Astrocyte (in vitro differentiated cells and primary cell): ENCODE data around the gene FBXW8. TPM values are rescaled to one million over a fixed set of nuclear protein-coding genes. Genes with fewer than 3 reads are reported as not detected.

Experiments
- DNase-seq: peaks from one replicate; pipeline ENCODE4 v3.0.0-alpha.2; 2010; ENCODE audit warnings: low read depth
- FAIRE-seq: peaks from 2 replicates; lab custom pipeline; 2011; peaks lifted over from hg19 to GRCh38; lab: Jason Lieb, UNC
- H2AFZ ChIP-seq: 2 replicates; pipeline ENCODE4 v1.6.0; 2012; ENCODE audit warnings: low read depth, low read length, inconsistent platforms
- H3K27ac ChIP-seq: 2 replicates; pipeline ENCODE4 v1.5.1; 2011; ENCODE audit warnings: low read depth, low read length, inconsistent platforms
- H3K27me3 ChIP-seq: 2 replicates; pipeline ENCODE4 v1.6.0; 2011; ENCODE audit warnings: low read length, inconsistent platforms; ENCODE audit not compliant: insufficient read depth
- H3K36me3 ChIP-seq: 2 replicates; pipeline ENCODE4 v1.5.1; 2011; ENCODE audit warnings: low read length, inconsistent platforms; ENCODE audit not compliant: insufficient read depth
- H3K4me1 ChIP-seq: 2 replicates; pipeline ENCODE4 v1.5.1; 2011; ENCODE audit warnings: low read length, inconsistent platforms; ENCODE audit not compliant: insufficient read depth
- H3K4me2 ChIP-seq: 2 replicates; pipeline ENCODE4 v1.6.0; 2012; ENCODE audit warnings: low read length, inconsistent platforms
- H3K4me3 ChIP-seq: 2 replicates; pipeline ENCODE4 v1.5.1; 2011; ENCODE audit warnings: low read depth, mild to moderate bottlenecking, low read length, inconsistent platforms; ENCODE audit not compliant: insufficient read depth
- H3K79me2 ChIP-seq: 2 replicates; pipeline ENCODE4 v1.6.0; 2012; ENCODE audit warnings: mild to moderate bottlenecking, low read length, inconsistent platforms; ENCODE audit not compliant: insufficient read depth
- H3K9ac ChIP-seq: 2 replicates; pipeline ENCODE4 v1.6.0; 2012; ENCODE audit warnings: mild to moderate bottlenecking, low read length, inconsistent platforms
- H3K9me3 ChIP-seq: 2 replicates; pipeline ENCODE4 v1.5.1; 2012; ENCODE audit warnings: low read depth, mild to moderate bottlenecking, low read length, inconsistent platforms; ENCODE audit not compliant: insufficient read depth
- H4K20me1 ChIP-seq: 2 replicates; pipeline ENCODE4 v1.6.0; 2012; ENCODE audit warnings: low read length, inconsistent platforms; ENCODE audit not compliant: insufficient read depth
- H3K27ac Mint-ChIP-seq: one replicate; pipeline ENCODE4 v1.8.0; 2021; ENCODE audit warnings: mild to moderate bottlenecking, mixed read lengths; ENCODE audit not compliant: unreplicated experiment
- H3K27me3 Mint-ChIP-seq: one replicate; pipeline ENCODE4 v1.8.0; 2021; ENCODE audit warnings: low read depth, mixed read lengths; ENCODE audit not compliant: unreplicated experiment
- H3K36me3 Mint-ChIP-seq: one replicate; pipeline ENCODE4 v1.8.0; 2021; ENCODE audit warnings: low read depth, mixed read lengths; ENCODE audit not compliant: unreplicated experiment
- H3K4me1 Mint-ChIP-seq: one replicate; pipeline ENCODE4 v1.8.0; 2021; ENCODE audit warnings: low read depth, mixed read lengths; ENCODE audit not compliant: unreplicated experiment
- H3K4me3 Mint-ChIP-seq: one replicate; pipeline ENCODE4 v1.8.0; 2021; ENCODE audit warnings: mild to moderate bottlenecking, moderate library complexity, mixed read lengths; ENCODE audit not compliant: unreplicated experiment
- H3K9me3 Mint-ChIP-seq: one replicate; pipeline ENCODE4 v1.8.0; 2021; ENCODE audit warnings: mild to moderate bottlenecking, mixed read lengths; ENCODE audit not compliant: unreplicated experiment
- EZH2 ChIP-seq: IDR thresholded peaks from 2 replicates; pipeline ENCODE4 v1.6.1; 2012; ENCODE audit warnings: mild to moderate bottlenecking, low read length, inconsistent platforms; ENCODE audit not compliant: insufficient read depth
- total RNA-seq: library from RNA; stranded (reverse); gene quantifications from 2 replicates; pipeline ENCODE4 v1.2.1, GENCODE V29; 2021
- TF ChIP-seq, protein P1 (sequence below): IDR thresholded peaks from 2 replicates; pipeline ENCODE4 v1.5.1; 2011; ENCODE audit warnings: low read depth, mild to moderate bottlenecking, inconsistent platforms, low read length, moderate library complexity; ENCODE audit not compliant: insufficient read depth

FBXW8 gene
- total RNA-seq, 1 donor from 2014 or later, result 26.4 TPM

DNA sequence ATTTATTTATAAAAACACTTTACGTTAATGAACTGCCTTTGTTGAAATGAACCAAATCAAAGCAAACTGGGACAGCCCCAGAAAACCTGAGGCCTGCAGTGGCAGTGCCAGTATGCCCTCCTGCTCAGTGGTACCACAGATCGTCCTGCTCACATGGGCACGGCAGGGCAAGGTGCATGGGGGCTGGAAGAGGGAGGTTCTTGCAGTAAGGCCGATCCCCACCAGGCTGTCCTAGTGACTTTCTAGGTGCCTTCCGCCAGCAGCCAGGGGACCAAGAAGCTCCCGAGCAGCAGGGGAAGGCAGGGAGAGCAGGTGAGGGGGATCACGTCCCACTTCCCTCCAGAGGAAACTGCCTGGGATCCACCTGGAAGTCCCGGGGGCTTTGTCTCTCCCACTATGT, 124.5 kb downstream of the FBXW8 start:
- H3K36me3 Mint-ChIP-seq, result peaks cover 12% of the 10 kb centered on the region
- H3K4me1 ChIP-seq, result peaks cover 2% of the 10 kb centered on the region

DNA sequence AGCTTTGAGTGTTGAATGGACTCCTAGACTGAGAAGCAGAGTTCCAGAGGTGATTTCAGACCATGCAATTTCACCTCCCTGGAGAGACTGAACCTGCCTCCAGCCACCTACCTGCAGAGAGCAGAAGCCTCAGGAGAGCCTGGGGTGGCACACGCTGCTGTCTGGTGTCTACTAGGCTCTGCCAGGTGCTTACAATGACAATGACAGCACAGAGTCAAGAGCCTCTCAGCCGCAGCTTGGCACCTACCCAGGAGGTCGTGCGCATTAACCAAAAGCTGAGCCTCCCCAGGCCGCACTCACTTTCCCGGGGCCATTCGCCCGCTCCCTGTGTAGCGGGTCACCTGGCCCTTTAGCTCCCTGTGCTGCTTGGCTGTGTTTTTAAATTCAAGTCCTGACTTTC, 125.3 kb downstream of the FBXW8 start:
- H3K27ac Mint-ChIP-seq, result no peak overlapping the region
- no peaks in the 10 kb centered on the region for H3K79me2 ChIP-seq
- H2AFZ ChIP-seq, result no peak overlapping the region
- no peaks in the 10 kb centered on the region for H3K9me3 Mint-ChIP-seq
- DNase-seq, result no peak
- no peak overlapping the region for H3K27ac ChIP-seq
- no peak for FAIRE-seq
- H3K9ac ChIP-seq, result no peak overlapping the region
- H3K4me1 ChIP-seq, result peaks cover 2% of the 10 kb centered on the region
- H3K27me3 ChIP-seq, result peaks cover 18% of the 10 kb centered on the region
- peaks cover 11% of the 10 kb centered on the region for H3K27me3 Mint-ChIP-seq
- no peak overlapping the region for H3K4me2 ChIP-seq
- H3K4me3 ChIP-seq, result no peak overlapping the region
- no peaks in the 10 kb centered on the region for H3K9me3 ChIP-seq
- H4K20me1 ChIP-seq, result no peaks in the 10 kb centered on the region
- H3K4me3 Mint-ChIP-seq, result no peak overlapping the region
- H3K36me3 Mint-ChIP-seq, result peaks cover 12% of the 10 kb centered on the region
- peaks cover 8% of the 10 kb centered on the region for H3K4me1 Mint-ChIP-seq
- TF ChIP-seq EZH2, result no peak
- TF ChIP-seq, protein P1, sequence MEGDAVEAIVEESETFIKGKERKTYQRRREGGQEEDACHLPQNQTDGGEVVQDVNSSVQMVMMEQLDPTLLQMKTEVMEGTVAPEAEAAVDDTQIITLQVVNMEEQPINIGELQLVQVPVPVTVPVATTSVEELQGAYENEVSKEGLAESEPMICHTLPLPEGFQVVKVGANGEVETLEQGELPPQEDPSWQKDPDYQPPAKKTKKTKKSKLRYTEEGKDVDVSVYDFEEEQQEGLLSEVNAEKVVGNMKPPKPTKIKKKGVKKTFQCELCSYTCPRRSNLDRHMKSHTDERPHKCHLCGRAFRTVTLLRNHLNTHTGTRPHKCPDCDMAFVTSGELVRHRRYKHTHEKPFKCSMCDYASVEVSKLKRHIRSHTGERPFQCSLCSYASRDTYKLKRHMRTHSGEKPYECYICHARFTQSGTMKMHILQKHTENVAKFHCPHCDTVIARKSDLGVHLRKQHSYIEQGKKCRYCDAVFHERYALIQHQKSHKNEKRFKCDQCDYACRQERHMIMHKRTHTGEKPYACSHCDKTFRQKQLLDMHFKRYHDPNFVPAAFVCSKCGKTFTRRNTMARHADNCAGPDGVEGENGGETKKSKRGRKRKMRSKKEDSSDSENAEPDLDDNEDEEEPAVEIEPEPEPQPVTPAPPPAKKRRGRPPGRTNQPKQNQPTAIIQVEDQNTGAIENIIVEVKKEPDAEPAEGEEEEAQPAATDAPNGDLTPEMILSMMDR, result no peak
- no peaks in the 10 kb centered on the region for H3K36me3 ChIP-seq

More for the DNA sequence above, 124.5 kb downstream of the FBXW8 start:
- no peak for TF ChIP-seq EZH2
- TF ChIP-seq, protein P1, result no peak
- H3K4me3 ChIP-seq, result no peak overlapping the region
- Mint-ChIP-seq H3K9me3 (no peaks in the 10 kb centered on the region), H3K27me3 (peaks cover 9% of the 10 kb centered on the region), H3K4me1 (peaks cover 8% of the 10 kb centered on the region), H3K27ac (no peak overlapping the region), H3K4me3 (no peak overlapping the region)
- H3K27me3 ChIP-seq, result peaks cover 18% of the 10 kb centered on the region
- no peaks in the 10 kb centered on the region for H4K20me1 ChIP-seq
- H3K4me2 ChIP-seq, result no peak overlapping the region
- H3K9ac ChIP-seq, result no peak overlapping the region
- no peak overlapping the region for H2AFZ ChIP-seq
- no peaks in the 10 kb centered on the region for H3K9me3 ChIP-seq
- no peaks in the 10 kb centered on the region for H3K79me2 ChIP-seq
- DNase-seq (no peak), FAIRE-seq (no peak)
- no peak overlapping the region for H3K27ac ChIP-seq
- H3K36me3 ChIP-seq, result peaks cover under 1% of the 10 kb centered on the region

DNA sequence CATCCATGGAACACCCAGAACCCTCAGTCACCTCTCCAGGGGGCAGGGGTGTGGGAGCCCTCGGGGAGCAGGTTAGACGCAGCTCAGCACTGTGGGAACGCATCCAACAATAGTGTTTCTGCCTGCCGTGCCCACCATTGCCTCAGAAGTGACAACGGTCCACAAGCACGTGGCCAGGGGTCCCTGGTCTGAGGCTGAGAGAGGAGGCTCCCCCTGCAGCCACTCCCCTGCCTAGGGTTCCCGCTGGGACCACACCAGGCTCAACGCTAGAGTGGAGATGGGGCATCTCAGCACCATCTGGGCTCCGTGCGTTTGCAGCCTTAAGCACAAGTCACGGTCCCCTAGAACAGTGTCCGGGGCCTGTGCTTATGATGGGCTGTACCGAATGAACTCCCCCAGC, 125.8 kb downstream of the FBXW8 start:
- H3K4me3 ChIP-seq, result no peak overlapping the region
- Mint-ChIP-seq H3K27me3 (peaks cover 11% of the 10 kb centered on the region), H3K4me3 (no peak overlapping the region), H3K4me1 (peaks cover 8% of the 10 kb centered on the region), H3K27ac (no peak overlapping the region), H3K36me3 (peaks cover 11% of the 10 kb centered on the region), H3K9me3 (no peaks in the 10 kb centered on the region)
- TF ChIP-seq, protein P1, result no peak
- no peak for TF ChIP-seq EZH2
- FAIRE-seq (no peak), DNase-seq (no peak)
- no peaks in the 10 kb centered on the region for H3K36me3 ChIP-seq
- no peaks in the 10 kb centered on the region for H3K79me2 ChIP-seq
- H3K4me2 ChIP-seq, result no peak overlapping the region
- no peak overlapping the region for H2AFZ ChIP-seq
- no peak overlapping the region for H3K27ac ChIP-seq
- peaks cover 2% of the 10 kb centered on the region for H3K4me1 ChIP-seq
- no peak overlapping the region for H3K9ac ChIP-seq
- H3K9me3 ChIP-seq, result no peaks in the 10 kb centered on the region
- peaks cover 18% of the 10 kb centered on the region for H3K27me3 ChIP-seq
- H4K20me1 ChIP-seq, result no peaks in the 10 kb centered on the region
